GM21515 (cell line): ENCODE data around the gene INPP4B.

Experiments used
- ATAC-seq: cut with Tn5 transposase; IDR thresholded peaks from one replicate; pipeline ENCODE4 v1.9.1; 2021; ENCODE audit not compliant: unreplicated experiment

INPP4B gene

GRCh38 chr4:142355421-142355930 is 490.6 kb downstream of the INPP4B start:
- ATAC-seq, result no peak

GRCh38 chr4:142354794-142355420 is 491.2 kb downstream of the INPP4B start:
- no peak for ATAC-seq

GRCh38 chr4:142354041-142354440 is 492.1 kb downstream of the INPP4B start:
- no peak for ATAC-seq

- no peak for ATAC-seq
Measured at GRCh38 chr4:142353149-142353738, 492.9 kb downstream of the INPP4B start.

- ATAC-seq, result no peak
Measured at GRCh38 chr4:142352712-142353111, 493.4 kb downstream of the INPP4B start.

GRCh38 chr4:142351958-142352357 is 494.1 kb downstream of the INPP4B start:
- ATAC-seq, result no peak

- ATAC-seq, result no peak
Measured at GRCh38 chr4:142350871-142351270, 495.2 kb downstream of the INPP4B start.

GRCh38 chr4:142348613-142349021 is 497.5 kb downstream of the INPP4B start:
- no peak for ATAC-seq

- ATAC-seq, result no peak
Measured at GRCh38 chr4:142347241-142347640, 498.9 kb downstream of the INPP4B start.

- ATAC-seq, result no peak
Measured at GRCh38 chr4:142345924-142346323, 500.2 kb downstream of the INPP4B start.

- ATAC-seq, result no peak
Measured at GRCh38 chr4:142341268-142341667, 504.8 kb downstream of the INPP4B start.

GRCh38 chr4:142339053-142339452 is 507.0 kb downstream of the INPP4B start:
- ATAC-seq, result no peak

- no peak for ATAC-seq
Measured at GRCh38 chr4:142336251-142336934, 509.7 kb downstream of the INPP4B start.

- ATAC-seq, result no peak
Measured at GRCh38 chr4:142334931-142335330, 511.2 kb downstream of the INPP4B start.

- no peak for ATAC-seq
Measured at GRCh38 chr4:142331646-142332045, 514.5 kb downstream of the INPP4B start.

GRCh38 chr4:142331132-142331531 is 515.0 kb downstream of the INPP4B start:
- ATAC-seq, result no peak

GRCh38 chr4:142330311-142330710 is 515.8 kb downstream of the INPP4B start:
- no peak for ATAC-seq

- ATAC-seq, result no peak
Measured at GRCh38 chr4:142329313-142329712, 516.8 kb downstream of the INPP4B start.

GRCh38 chr4:142326181-142326580 is 519.9 kb downstream of the INPP4B start:
- no peak for ATAC-seq

- ATAC-seq, result no peak
Measured at GRCh38 chr4:142324572-142324971, 521.5 kb downstream of the INPP4B start.

GRCh38 chr4:142322996-142323395 is 523.1 kb downstream of the INPP4B start:
- no peak for ATAC-seq

GRCh38 chr4:142318280-142318679 is 527.8 kb downstream of the INPP4B start:
- ATAC-seq, result no peak
